Sciatic nerve (tissue), 2 donors: ENCODE results near the gene TRIM28. TPM values are rescaled to one million over a fixed set of nuclear protein-coding genes. Genes with fewer than 3 reads are reported as not detected.
"Not testable (repeated sequence)": the region's sequence is repeated elsewhere in the genome, so short reads cannot be mapped to it uniquely, and the experiment has no call there.

Source experiments
- ATAC-seq: fragments of 200-7000 bp; cut with Tn5 transposase; one replicate; pipeline ENCODE4 v1.9.1; 2020; ENCODE audit warnings: mild to moderate bottlenecking, moderate library complexity
- DNase-seq: peaks from one replicate; pipeline ENCODE4 v3.0.0-alpha.2; 2020; ENCODE audit warnings: low spot score
- intact Hi-C: fragments of 100-400 bp; cut with DNase I; formaldehyde crosslinking; loops from one replicate; pipeline ENCODE4 v1.14.2; 2022
- total RNA-seq: library from RNA; stranded (reverse); fragmentation: NEBNext Ultra II Directional; extraction: Animal tissue kit (Norgen Biotek cat#: 25700); gene quantifications from one replicate; pipeline ENCODE4 v1.2.1, GENCODE V29; 2021
- donor health status: DM: no; HTN: no; CAD: no.
- donor health status: DM: no; HTN: no; CAD: no.

The TRIM28 gene
- total RNA-seq = 168 TPM

- DNase-seq (peak; percentile 99), ATAC-seq (peak; percentile 99)
- intact Hi-C loops = no loop called here
Observed at GRCh38 chr19:58543826-58544590, at the start of gene TRIM28. TRIM28 (plus strand) TSS chr19:58544064; CDS start chr19:58544758, 694 bp downstream.

DNA sequence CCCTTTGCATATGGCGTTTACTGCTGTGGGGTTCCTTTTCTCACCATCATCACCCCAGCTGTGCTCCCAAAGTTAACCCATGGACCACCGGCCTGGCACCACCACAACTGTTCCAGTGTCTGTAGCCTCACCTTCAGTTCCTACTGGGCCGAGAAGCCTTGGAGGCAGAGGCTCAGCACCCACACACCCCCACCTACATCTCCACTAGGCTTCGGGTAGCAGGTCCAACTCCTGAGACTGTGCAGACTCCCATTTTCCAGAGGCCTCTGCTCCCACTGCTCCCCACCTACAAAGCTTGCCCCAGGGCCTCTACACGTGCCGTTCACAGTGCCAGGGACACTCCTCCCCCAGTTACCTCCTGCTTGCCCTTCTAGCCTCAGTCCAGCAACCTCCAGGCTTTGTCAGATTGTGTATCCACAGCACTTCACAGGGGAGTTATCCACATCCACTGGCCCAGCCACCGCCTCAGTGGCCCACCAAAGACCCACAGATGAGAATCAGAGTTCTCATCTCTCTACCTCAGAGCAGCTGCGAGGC lies 46.2 kb upstream of the TRIM28 start:
- intact Hi-C loops = no loop called here
- ATAC-seq = no peak
- no peak for DNase-seq

DNA sequence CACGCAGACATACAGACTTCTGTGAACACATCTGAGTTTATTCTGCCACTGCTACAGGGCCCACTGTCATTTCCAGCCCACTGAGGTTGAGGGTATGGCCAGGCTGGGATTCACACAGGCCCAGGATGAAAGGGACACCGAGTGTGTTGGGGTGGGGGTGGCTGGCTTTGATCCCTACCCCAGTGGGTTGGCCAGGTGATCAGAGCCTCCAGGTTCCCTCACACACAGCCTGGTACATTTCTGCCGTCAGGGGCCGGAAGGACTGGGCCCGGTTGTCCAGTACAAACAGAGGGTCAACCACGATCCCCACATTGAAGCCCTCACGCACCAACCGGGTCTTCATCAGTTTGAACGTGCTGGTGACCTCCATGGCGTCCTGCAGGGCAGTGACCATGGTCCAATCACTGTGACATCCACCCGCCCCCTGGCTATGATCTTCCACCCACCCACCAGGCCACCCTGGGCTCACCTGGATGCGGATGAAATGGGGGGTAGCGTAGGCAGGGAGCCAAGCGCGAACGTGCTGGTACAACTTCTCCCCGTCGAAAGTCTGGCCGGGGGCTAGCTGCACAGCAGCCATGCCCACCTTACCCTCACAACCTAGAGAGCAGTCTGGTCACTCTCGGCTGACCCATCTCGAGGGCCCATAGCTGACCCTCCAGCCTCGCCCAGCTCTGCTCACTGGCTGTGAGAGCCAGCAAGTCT lies 45.4 kb upstream of the TRIM28 start:
- ATAC-seq (peak; percentile 35), DNase-seq (peak; percentile 77)
- intact Hi-C loops = no loop called here

DNA sequence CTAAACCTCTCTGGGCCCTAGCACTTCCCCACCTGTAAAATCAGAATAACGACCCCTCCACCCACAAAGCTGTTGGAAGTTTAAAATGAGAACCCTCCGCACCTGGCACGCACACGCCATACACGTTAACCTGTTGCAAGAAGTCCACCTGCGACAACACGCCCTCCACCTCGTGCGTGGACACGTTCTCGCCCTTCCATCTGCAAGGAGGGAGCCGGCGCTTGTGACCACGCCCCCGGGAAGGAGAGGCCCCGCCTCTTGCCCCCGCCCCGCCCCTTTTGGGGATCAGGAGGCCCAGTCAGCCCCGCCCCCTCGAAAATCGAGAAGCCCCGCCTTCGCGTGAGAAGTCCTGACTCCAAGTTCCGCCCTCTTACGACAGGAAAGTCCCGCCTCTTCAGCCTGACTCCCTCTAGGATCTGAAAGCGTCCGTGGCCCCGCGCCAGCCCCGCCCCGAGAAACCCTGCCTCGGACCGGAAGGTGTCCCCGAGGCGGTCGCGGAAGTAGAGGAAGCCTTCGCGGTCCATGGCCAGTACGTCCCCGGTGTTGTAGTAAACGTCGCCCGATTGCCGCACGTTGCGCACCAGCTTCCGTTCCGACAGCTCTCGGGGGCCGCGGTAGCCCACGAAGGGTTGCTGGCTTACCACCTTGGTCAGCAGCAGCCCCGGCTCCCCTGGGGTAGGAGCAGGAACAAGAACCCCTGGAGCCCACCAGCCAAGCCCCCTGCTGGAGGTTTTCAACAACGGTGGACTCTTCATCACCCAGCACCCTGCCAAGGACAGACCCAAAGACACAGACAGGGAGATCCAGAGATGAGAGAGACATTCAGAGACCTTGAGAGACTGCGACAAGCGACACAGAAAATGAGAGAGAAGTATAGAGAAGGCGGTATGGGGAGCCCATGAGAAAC lies 44.6 kb upstream of the TRIM28 start:
- intact Hi-C loops = no loop called here
- peak; percentile 100 for DNase-seq
- ATAC-seq = peak; percentile 98

- no peak for ATAC-seq
- intact Hi-C loops = no loop called here
- DNase-seq = no peak
Observed at GRCh38 chr19:58500242-58500641, 43.6 kb upstream of the TRIM28 start.

DNA sequence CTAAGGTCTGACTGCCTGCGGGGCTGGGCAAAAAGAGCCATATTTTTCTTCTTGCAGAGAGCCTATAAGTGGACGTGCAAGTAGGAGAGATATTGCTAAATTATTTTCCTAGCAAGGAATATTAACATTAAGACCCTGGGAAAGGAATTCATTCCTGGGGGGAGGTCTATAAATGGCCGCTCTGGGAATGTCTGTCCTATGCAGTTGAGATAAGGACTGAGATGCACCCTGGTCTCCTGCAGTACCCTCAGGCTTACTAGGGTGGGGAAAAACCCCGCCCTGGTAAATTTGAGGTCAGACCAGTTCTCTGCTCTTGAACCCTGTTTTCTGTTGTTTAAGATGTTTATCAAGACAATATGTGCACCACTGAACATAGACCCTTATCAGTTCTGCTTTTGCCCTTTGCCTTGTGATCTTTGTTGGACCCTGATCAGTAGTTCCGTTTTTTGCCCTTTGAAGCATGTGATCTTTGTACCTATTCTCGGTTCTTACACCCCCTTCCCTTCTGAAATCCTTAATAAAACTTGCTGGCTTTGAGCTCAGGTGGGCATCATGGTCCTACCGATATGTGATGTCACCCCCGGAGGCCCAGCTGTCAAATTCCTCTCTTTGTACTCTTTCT lies 36.2 kb upstream of the TRIM28 start:
- ATAC-seq, intact Hi-C loops, DNase-seq: not testable (repeated sequence)

DNA sequence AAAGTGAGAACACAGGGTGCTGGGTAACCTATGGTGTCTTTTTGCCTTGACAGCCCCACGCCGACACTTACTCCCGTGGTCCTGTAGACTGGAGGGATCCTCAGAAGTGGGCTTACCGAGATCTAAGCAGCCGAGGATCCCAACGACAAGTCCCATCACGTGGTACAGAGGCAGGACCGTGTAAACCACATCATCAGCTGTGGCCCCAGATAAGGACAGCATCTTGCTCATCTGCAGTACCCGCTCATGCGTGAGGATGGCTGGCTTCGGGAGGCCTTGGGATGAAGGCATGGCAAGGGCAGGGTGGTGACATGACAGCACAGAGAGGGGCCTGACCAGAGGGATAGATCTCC lies 34.2 kb upstream of the TRIM28 start:
- intact Hi-C loops = no loop called here
- ATAC-seq = no peak
- DNase-seq = no peak

GRCh38 chr19:58510084-58510862 lies 33.6 kb upstream of the TRIM28 start:
- intact Hi-C loops = no loop called here
- ATAC-seq = no peak
- no peak for DNase-seq

GRCh38 chr19:58511353-58512208 lies 32.3 kb upstream of the TRIM28 start, which contains the start of gene SLC27A5:
SLC27A5 (minus strand) TSS chr19:58511992; CDS start chr19:58511955, 37 bp downstream.
- ATAC-seq (no peak), DNase-seq (no peak)
- intact Hi-C loops = no loop called here

DNA sequence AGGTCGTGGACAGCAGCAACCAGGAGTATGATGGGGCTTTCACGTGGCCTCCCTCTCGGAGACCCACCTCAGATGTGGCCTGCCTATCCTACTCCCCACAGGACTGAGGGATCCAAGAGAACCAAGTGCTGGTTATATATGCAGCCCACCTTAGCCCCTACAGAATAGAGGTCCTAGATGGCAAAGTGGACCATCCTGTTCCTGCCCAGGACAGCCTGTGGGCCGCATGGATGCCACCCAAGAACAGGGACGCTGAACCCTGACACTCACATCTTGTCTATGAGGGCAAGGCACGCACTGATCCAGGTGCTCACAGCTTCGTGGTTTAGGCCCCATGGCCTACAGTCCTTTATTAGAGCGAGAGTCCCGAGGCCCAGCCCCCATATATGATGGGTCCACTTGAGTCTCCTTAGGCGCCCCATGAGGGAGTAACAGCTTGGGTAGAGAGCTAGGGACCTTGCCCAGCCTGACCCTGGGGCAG lies 30.6 kb upstream of the TRIM28 start:
- ATAC-seq (peak; percentile 4), DNase-seq (no peak)
- intact Hi-C loops = no loop called here

DNA sequence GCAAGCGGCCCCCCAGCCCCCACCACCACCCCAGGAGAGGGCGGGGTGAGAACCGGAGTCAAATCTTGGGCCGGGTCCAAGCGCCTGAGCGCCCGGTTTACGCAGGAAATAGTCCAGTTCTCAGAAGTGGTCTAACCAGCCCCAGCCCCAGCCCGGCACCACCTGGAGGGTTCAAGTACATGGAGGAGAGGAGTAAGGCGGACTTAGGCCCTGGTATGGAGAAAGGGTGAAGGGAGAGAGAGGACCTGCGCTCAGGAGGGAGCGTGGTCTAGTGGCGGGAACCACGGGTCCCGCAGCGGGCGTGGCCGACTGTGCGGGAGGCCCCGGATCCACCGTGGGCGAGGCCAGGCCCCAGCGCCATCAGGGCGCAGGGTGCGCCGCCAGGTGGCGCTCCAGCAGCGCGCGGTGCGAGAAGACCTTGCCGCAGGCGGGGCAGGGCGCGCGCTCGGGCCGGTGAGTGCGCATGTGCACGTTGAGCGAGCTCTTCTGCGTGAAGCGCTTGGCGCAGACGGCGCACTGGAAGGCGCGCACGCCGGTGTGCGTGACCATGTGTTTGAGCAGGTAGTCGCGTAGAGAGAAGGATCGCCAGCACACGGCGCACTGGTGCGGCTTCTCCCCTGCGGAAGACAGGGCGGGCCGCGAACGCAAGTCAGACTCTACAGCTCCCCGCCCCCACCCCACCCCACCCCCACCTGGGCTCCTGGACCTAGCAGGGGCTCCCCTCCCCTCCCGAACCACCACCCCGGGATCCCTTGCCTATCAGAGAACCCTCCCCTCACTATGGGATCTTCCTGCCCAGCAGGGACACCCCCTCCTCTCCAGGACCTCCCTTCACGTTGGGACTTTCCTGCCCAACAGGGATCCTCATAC lies 29.9 kb upstream of the TRIM28 start:
- peak; percentile 88 for ATAC-seq
- intact Hi-C loops = no loop called here
- DNase-seq = peak; percentile 92

- DNase-seq = no peak
- ATAC-seq = no peak
- intact Hi-C loops = no loop called here
Observed at GRCh38 chr19:58514564-58515022, 29.3 kb upstream of the TRIM28 start.

- intact Hi-C loops = no loop called here
- ATAC-seq = no peak
- no peak for DNase-seq
Observed at GRCh38 chr19:58515259-58515658, 28.6 kb upstream of the TRIM28 start.

GRCh38 chr19:58516246-58516836 lies 27.5 kb upstream of the TRIM28 start:
- DNase-seq (no peak), ATAC-seq (no peak)
- intact Hi-C loops = no loop called here

DNA sequence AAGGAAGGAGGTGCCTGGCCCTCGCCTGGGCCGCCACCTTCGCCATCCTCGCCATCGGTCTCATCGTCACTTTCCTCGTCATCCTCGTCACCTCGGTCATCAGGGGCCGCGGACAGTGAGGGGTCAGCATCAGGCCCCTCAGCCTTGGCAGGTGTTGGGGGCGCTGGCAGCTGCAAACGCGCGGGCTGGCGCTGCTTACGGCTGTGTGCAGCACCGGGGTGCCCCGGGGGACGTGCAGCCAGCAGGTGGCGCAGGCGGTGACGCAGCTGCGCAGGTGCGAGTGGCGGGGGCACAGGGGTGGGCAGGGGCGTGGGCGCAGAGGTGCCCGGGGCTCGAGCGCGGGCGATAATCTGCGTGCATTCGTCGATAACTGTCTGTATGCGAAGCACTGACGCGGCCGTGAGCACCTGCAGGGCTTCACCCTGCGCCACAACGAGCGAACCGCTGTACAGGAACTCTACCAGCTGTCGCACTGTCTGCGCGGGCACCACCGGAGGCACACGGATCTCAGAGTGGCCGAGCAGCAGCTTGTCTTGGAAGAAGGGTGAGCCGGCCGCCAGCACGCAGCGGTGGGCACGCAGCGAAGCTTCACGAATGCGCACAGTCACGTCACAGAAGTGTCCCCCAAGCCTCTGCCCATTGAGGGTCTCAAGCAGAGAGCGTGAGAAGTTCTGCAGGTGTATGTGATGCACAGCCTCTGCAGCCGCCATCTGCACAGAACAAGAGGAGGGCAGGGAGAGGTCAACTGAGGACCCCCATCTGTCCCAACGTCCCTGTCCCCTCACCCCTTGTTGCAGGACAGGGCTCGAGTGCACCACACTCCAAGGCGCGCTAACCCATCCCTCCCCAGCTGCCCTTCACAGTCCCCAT lies 26.7 kb upstream of the TRIM28 start:
- intact Hi-C loops = no loop called here
- no peak for DNase-seq

More for the DNA sequence above, 26.7 kb upstream of the TRIM28 start:
- ATAC-seq = no peak
